AG09309 (cell line): ENCODE results near the gene FARP1.

Experiments
- DNase-seq: peaks from one replicate; pipeline ENCODE4 v3.0.0-alpha.2; 2010; ENCODE audit warnings: low read depth
- H3K4me3 ChIP-seq: 2 replicates; pipeline ENCODE4 v1.5.1; 2011; ENCODE audit warnings: mild to moderate bottlenecking, low read depth, low read length, moderate library complexity; ENCODE audit not compliant: control insufficient read depth
- CTCF ChIP-seq: IDR thresholded peaks from 2 replicates; pipeline ENCODE4 v1.5.1; 2011; ENCODE audit warnings: mild to moderate bottlenecking, low read depth, low read length, inconsistent platforms; ENCODE audit not compliant: insufficient read depth, control insufficient read depth; ENCODE audit errors: missing control alignments

Gene FARP1

DNA sequence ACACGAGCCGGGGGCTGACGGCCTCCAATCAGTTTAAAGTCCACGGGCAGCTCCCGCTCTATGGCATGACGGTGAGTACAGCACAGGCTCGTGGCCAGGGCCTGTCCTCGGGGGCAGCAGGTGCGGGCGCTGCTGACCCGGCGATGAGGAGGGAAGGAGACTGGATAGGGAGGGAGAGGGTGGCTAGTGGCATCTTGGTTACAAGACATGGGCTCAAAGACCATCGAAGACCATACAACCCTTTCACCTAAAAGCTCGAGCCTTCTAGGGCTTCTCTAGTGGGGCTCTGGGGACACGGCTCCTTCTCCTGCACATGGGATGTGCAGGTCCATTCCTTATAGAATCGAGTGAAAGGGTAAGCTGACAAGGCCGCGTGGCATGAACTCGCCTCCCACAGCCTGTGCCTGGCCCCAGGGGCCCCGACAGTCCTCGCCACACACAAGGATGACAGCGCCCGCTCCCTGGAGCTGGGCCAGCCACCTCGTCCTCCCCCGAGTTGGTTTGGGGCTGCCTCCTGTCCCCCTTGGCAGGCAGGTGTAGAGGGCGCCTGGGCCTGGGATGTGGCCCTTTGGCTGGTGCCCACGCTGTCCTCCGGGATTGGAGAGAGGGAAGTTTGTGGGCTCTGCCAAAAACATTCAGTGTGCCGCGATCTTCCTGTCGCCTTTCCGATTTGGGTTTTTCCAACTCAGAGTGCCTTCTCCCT, 296.4 kb downstream of the FARP1 start:
- H3K4me3 ChIP-seq: no peak overlapping the region
- no peak for DNase-seq
- TF ChIP-seq CTCF: no peak

- DNase-seq: no peak
- H3K4me3 ChIP-seq: no peak overlapping the region
- no peak for TF ChIP-seq CTCF
Measured at GRCh38 chr13:98439896-98440295, 297.0 kb downstream of the FARP1 start.

- no peak for TF ChIP-seq CTCF
- no peak for DNase-seq
- no peak overlapping the region for H3K4me3 ChIP-seq
Measured at GRCh38 chr13:98440390-98441055, 297.6 kb downstream of the FARP1 start.

DNA sequence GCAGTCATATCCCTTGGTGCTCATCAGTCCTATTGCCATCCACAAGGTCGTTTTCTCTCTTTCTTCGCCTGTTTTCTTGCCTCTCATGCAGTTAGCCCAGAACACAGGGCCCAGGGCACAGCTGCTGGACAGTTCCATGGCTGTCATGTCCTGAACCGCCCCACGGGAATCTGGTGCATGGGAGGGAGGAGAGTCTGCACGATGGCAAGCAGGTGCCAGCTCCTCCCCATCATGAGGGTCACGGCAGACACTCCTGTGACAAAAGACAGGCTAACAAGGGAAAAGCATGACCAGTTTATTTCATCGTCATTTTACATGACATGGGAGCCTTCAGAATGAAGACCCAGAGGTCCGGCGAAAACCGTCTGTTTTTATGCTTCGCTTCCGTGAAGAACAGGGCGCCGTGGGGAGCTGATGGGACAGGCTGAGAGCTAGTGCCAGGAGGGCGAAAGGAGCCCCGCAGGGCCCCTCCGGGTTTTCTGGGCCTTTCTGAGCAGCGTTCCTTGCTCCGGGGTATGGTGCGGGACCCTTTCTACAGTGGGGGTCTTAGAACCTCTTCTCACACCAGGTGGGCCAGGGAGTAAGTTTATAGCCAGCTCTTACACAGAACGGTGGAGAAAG, 298.3 kb downstream of the FARP1 start:
- H3K4me3 ChIP-seq: no peak overlapping the region
- no peak for DNase-seq
- no peak for TF ChIP-seq CTCF

DNA sequence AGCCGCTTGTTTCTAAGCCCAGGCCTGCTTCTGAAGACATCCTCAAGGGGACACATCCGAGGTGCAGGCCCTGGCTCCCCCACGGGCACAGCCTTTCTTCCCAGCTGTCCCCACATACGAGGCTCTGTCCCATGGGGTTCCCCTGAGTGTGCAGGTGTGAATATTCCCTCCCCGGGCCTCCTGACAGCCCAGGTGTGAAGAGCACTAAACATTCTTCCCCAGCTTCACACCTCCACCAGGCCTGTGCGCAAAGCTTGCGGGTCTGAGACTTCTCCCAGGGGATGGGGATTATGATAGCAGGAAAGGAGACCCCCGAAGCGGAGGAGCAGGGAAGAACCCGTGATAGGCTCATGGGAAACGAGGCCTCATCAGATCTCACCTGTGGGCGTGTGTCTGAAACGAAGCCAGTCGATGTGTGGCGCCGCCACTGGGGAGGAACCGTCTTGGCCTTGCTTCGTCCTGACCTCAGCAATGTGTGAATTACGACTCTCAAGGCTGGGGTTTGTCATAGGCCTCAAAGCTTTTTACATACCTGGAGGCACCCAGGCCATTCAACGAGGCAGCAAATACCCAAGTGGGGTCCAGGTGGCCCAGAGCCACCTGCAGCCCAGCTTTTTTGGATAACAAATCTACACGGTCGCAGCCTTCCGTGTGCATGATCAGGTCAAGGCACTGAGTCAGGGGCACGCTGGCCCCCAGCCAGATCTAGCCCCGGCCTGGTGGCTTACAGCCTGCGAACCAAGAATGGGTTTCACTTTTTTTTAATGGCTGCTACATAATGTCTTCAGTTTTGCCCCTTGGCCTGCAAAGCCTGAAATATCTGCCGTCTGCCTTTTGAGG, 299.7 kb downstream of the FARP1 start:
- no peak for DNase-seq

More for the DNA sequence above, 299.7 kb downstream of the FARP1 start:
- TF ChIP-seq CTCF: no peak
- H3K4me3 ChIP-seq: no peak overlapping the region
